Measurements from ENCODE around the gene PITPNM3.

DNA sequence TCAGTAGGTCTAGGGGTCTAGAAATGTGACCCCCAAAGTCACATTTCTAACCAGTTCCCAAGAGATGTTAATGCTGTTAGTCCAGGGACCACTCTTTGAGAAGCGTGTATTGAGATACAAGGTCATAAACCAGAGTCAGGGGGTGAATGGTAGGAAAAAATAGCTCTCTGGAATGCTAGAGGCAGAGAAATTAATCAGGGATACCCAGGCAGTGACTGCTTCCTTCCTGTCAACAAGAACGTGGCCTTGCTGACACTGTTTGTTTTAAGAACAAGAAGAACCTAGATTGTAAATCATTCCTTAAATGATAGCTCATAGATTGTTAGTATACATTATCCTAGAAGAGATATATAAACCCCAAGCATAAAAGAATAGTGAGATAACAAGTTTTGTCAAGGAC, 43.8 kb downstream of the PITPNM3 start:
- no peak for TF ChIP-seq POLR2AphosphoS5 (IDR thresholded peaks at IDR 0.05)
- TF ChIP-seq, protein P1, sequence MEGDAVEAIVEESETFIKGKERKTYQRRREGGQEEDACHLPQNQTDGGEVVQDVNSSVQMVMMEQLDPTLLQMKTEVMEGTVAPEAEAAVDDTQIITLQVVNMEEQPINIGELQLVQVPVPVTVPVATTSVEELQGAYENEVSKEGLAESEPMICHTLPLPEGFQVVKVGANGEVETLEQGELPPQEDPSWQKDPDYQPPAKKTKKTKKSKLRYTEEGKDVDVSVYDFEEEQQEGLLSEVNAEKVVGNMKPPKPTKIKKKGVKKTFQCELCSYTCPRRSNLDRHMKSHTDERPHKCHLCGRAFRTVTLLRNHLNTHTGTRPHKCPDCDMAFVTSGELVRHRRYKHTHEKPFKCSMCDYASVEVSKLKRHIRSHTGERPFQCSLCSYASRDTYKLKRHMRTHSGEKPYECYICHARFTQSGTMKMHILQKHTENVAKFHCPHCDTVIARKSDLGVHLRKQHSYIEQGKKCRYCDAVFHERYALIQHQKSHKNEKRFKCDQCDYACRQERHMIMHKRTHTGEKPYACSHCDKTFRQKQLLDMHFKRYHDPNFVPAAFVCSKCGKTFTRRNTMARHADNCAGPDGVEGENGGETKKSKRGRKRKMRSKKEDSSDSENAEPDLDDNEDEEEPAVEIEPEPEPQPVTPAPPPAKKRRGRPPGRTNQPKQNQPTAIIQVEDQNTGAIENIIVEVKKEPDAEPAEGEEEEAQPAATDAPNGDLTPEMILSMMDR (IDR thresholded peaks at IDR 0.05; ENCODE audit: poor library complexity, severe bottlenecking): no peak
- no peak for TF ChIP-seq TAF1 (IDR thresholded peaks at IDR 0.05; ENCODE audit: low read depth)
